K562 (cell line): ENCODE data around the gene PLEKHM2. TPM values are rescaled to one million over a fixed set of nuclear protein-coding genes. Genes with fewer than 3 reads are reported as not detected.
A peak's percentile ranks its signal among the peaks of the same experiment; 100 is the strongest.

Source experiments
- ATAC-seq: fragments of 200-7000 bp; cut with Tn5 transposase; 3 replicates; pipeline ENCODE4 v1.9.1; 2020; ENCODE audit warnings: moderate library complexity
- BruUV-seq: library from RNA; stranded (reverse); fragments of 400-500 nt; replicated peaks from 2 replicates; lab custom pipeline; 2021; lab: Mats Ljungman, UMichigan
- CTCF ChIA-PET: fragments of 300-600 bp; formaldehyde crosslinking; extraction: SDS; loops from one replicate; lab custom pipeline; 2021; ENCODE audit warnings: low intra/inter-chr PET ratio; lab: Yijun Ruan, JAX
- POLR2A ChIA-PET: fragments of 300-600, 350-650 bp; sonication (Branson Sonifier 250); formaldehyde crosslinking; extraction: SDS; loops from one replicate; lab custom pipeline; 2021; ENCODE audit warnings: antibody characterized with exemption, inconsistent platforms; lab: Yijun Ruan, JAX
- DNase-seq, 4 experiments: peaks; one replicate each; pipeline versions ENCODE4 v3.0.0 to v3.0.0-alpha.2; 2011 to 2018; ENCODE audit warnings: low spot score in 3 of 4, mixed read lengths in 3 of 4; ENCODE audit errors: extremely low read depth in 1 of 4
- FAIRE-seq: peaks from 2 replicates; lab custom pipeline; 2011; peaks lifted over from hg19 to GRCh38; lab: Jason Lieb, UNC
- H2AFZ ChIP-seq: 2 replicates; pipeline ENCODE4 v1.6.0; 2011; ENCODE audit warnings: low read depth, low read length, control low read depth, inconsistent platforms
- H3K27ac ChIP-seq: fragments of 200-600 bp; 3 replicates; pipeline ENCODE4 v1.8.0; 2011; ENCODE audit warnings: low read depth, mild to moderate bottlenecking, control low read depth, inconsistent platforms, low read length, moderate library complexity, mixed read lengths; ENCODE audit errors: extremely low read depth
- H3K27me3 ChIP-seq, 2 experiments: fragments of 300-600 bp in 1 of 2; 2 replicates in 1 of 2; 3 replicates in 1 of 2; pipeline versions ENCODE4 v1.6.0 to v1.8.0; 2011; ENCODE audit warnings: inconsistent platforms in 2 of 2, low read length in 2 of 2, mild to moderate bottlenecking in 1 of 2, mixed read lengths in 1 of 2, moderate library complexity in 1 of 2; ENCODE audit not compliant: control insufficient read depth in 2 of 2, insufficient read depth in 2 of 2
- H3K36me3 ChIP-seq: fragments of 300-600 bp; 3 replicates; pipeline ENCODE4 v1.8.0; 2011; ENCODE audit warnings: mild to moderate bottlenecking, low read length, inconsistent platforms; ENCODE audit not compliant: control insufficient read depth, insufficient read depth
- H3K4me1 ChIP-seq, 2 experiments: fragments of 200-600 bp in 1 of 2; replicated peaks in 1 of 2; 2 replicates in 1 of 2; 3 replicates in 1 of 2; pipeline versions ENCODE4 v1.5.1 to v1.8.0; 2011; ENCODE audit warnings: inconsistent platforms in 2 of 2, low read length in 2 of 2, mild to moderate bottlenecking in 1 of 2, mixed read lengths in 1 of 2, moderate library complexity in 1 of 2; ENCODE audit not compliant: control insufficient read depth in 2 of 2, insufficient read depth in 2 of 2
- H3K4me2 ChIP-seq: 2 replicates; pipeline ENCODE4 v1.6.1; 2011; ENCODE audit warnings: low read length, control low read depth, inconsistent platforms, mixed read lengths; ENCODE audit not compliant: insufficient read depth
- H3K4me3 ChIP-seq: fragments of 200-600 bp; sonication (generic), shearing (Covaris generic); 2 replicates; pipeline ENCODE4 v1.5.1; 2016; ENCODE audit warnings: control low read depth, inconsistent platforms
- H3K79me2 ChIP-seq: fragments of 200-600 bp; 3 replicates; pipeline ENCODE4 v1.8.0; 2011; ENCODE audit warnings: low read length, inconsistent platforms; ENCODE audit not compliant: control insufficient read depth, insufficient read depth
- H3K9ac ChIP-seq, 2 experiments: 2 replicates each; pipeline versions ENCODE4 v1.6.0 to v1.6.1; 2011; ENCODE audit warnings: low read depth in 2 of 2, low read length in 2 of 2, control low read depth in 1 of 2, inconsistent platforms in 1 of 2, mild to moderate bottlenecking in 1 of 2, mixed read lengths in 1 of 2; ENCODE audit not compliant: insufficient read depth in 1 of 2
- H3K9me1 ChIP-seq: one replicate; pipeline ENCODE4 v1.6.0; 2011; ENCODE audit warnings: inconsistent platforms, mild to moderate bottlenecking, low read length, moderate library complexity; ENCODE audit not compliant: control insufficient read depth, insufficient read depth
- H3K9me3 ChIP-seq: replicated peaks from 2 replicates; pipeline ENCODE4 v1.5.1; 2011; ENCODE audit warnings: low read depth, low read length, inconsistent platforms; ENCODE audit not compliant: control insufficient read depth, insufficient read depth
- H4K20me1 ChIP-seq: replicated peaks from 2 replicates; pipeline ENCODE4 v1.6.1; 2011; ENCODE audit warnings: low read length, inconsistent platforms, mixed read lengths; ENCODE audit not compliant: control insufficient read depth, insufficient read depth
- GATAD2B ChIP-seq: fragments of 450-650 bp; IDR thresholded peaks from 2 replicates; pipeline ENCODE4 v1.6.1; 2017; ENCODE audit warnings: mild to moderate bottlenecking, borderline replicate concordance
- IRF2 ChIP-seq: sonication (generic); formaldehyde crosslinking; IDR thresholded peaks from 2 replicates; pipeline ENCODE4 v1.8.1; 2022; ENCODE audit warnings: mild to moderate bottlenecking, missing genetic modification reagents
- MCM5 ChIP-seq: fragments of 450-650 bp; IDR thresholded peaks from 2 replicates; pipeline ENCODE4 v1.6.1; 2016; ENCODE audit warnings: low read depth
- NR2C1 ChIP-seq, 2 experiments: fragments of 450-650 bp; IDR thresholded peaks; 2 replicates each; pipeline ENCODE4 v1.6.1; 2017; ENCODE audit warnings: mild to moderate bottlenecking in 2 of 2, antibody characterized with exemption in 1 of 2, inconsistent platforms in 1 of 2, missing compliant biosample characterization in 1 of 2, missing genetic modification characterization in 1 of 2
- RCOR1 ChIP-seq, 2 experiments: IDR thresholded peaks; 2 replicates each; pipeline ENCODE4 v1.6.1; 2012; ENCODE audit warnings: low read depth in 2 of 2, low read length in 2 of 2, borderline replicate concordance in 1 of 2, improper control_type of control experiment in 1 of 2
- USF1 ChIP-seq: sonication (generic); formaldehyde crosslinking; IDR thresholded peaks from 2 replicates; pipeline ENCODE4 v1.9.0; 2022; ENCODE audit warnings: mild to moderate bottlenecking, missing genetic modification reagents
- ZNF77 ChIP-seq: fragments of 250-450 bp; sonication (Bioruptor Pico); IDR thresholded peaks from 2 replicates; pipeline ENCODE4 v1.5.0; 2020
- WGBS: fragments of 100-300 bp; shearing (Covaris generic); methylation state at CpG from one replicate; pipeline ENCODE4 v1.1.6; 2016; ENCODE audit warnings: low coverage, mixed read lengths; ENCODE audit not compliant: insufficient coverage; ENCODE audit errors: missing lambda C conversion rate; 5-methylcytosine and 5-hydroxymethylcytosine counted together
- in situ Hi-C: fragments of 300-500 bp; cut with MboI; formaldehyde crosslinking; loops from 4 replicates; pipeline ENCODE4 v1.15.0; 2018; ENCODE audit warnings: inconsistent platforms, mixed read lengths
- intact Hi-C: fragments of 100-400 bp; cut with micrococcal nuclease; formaldehyde crosslinking; loops from 2 replicates; pipeline ENCODE4 v1.14.2; 2022
- polyA plus RNA-seq, 8 experiments: library from polyadenylated mRNA; depleted of rRNA in 4 of 8; stranded (reverse) in 5 of 8; unstranded in 3 of 8; fragments of >200 nt; fragmentation: Nextera tagmentation in 2 of 8; fragmentation: Illumina TruSeq in 1 of 8; extraction: Ambion mirVana in 2 of 8; extraction: Trizol in 1 of 8; gene quantifications; 2 replicates each; pipeline versions ENCODE4 v1.2.1 to v1.2.3, GENCODE V29; 2011 to 2014; ENCODE audit warnings: inconsistent platforms in 1 of 8, missing spikeins in 1 of 8
- total RNA-seq, 7 experiments: library from RNA; depleted of rRNA in 6 of 7; stranded (reverse); fragments of >200 nt in 6 of 7; fragmentation: Illumina TruSeq in 2 of 7; extraction: Trizol in 2 of 7; gene quantifications; 2 replicates each; pipeline versions ENCODE4 v1.2.1 to v1.2.3, GENCODE V29; 2011 to 2021; ENCODE audit warnings: low replicate concordance in 1 of 7
- TF ChIP-seq, protein P1 (sequence below): sonication (generic); formaldehyde crosslinking; IDR thresholded peaks from 2 replicates; pipeline ENCODE4 v1.8.1; 2023; ENCODE audit warnings: mild to moderate bottlenecking, missing genetic modification reagents
- TF ChIP-seq, protein P2 (sequence below), 2 experiments: fragments of 450-650 bp in 1 of 2; sonication (generic) in 1 of 2; formaldehyde crosslinking in 1 of 2; IDR thresholded peaks; 2 replicates each; pipeline versions ENCODE4 v1.7.1 to v1.9.0; 2016 to 2022; ENCODE audit warnings: inconsistent platforms in 1 of 2, mild to moderate bottlenecking in 1 of 2, missing genetic modification reagents in 1 of 2

The PLEKHM2 gene
- total and polyA plus RNA-seq, 9 of the 15 experiments (the other 6 are each of a cell fraction or from before 2014, with no cell fraction given) = 0.27 to 63.7 (median 33.2) TPM

DNA sequence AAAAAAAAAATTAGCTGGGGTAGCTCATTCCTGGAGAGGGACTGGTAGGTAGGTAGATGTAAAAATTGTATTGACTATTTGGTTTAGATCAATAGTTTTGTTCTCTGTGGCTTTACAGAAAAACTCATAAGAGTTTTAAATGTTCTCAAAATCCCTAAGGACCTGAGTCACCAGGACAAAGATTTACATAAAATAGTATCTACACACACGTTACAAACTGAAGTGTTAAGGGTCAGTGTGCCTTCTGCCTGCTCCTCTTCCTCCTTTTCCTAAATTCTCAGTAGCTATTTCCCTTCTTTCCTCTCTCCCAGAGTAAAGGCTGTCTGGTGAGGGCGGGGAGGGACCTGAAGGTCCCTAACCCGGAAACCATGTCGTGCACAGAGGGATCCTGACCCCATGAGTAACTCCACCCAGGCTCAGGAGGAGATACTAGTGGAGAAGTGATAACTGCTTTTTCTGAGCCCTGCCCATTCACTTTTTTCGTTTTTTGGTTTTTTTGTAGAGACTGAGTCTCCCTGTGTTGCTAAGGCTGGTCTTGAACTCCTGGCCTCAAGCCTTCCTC lies 8.1 kb downstream of the PLEKHM2 start:
- peak; percentile 97 for ATAC-seq
- Histone ChIP-seq H3K4me1 (peaks cover 13 to 22% of the 10 kb centered on the region in 2 experiments; a peak in 4 of 5 replicates), H3K79me2 (peaks cover 75% of the 10 kb centered on the region), H3K4me3 (no peak overlapping the region; the same call in 1 of the 2 replicates), H4K20me1 (no peaks in the 10 kb centered on the region; the same call in 1 of the 2 replicates), H3K27ac (peak overlapping the region; percentile 63), H3K9me3 (no peaks in the 10 kb centered on the region; the same call in 1 of the 2 replicates), H3K9ac (peak overlapping the region; percentile 48 to 66; a peak in 3 of 4 replicates), H3K36me3 (peaks cover 53% of the 10 kb centered on the region), H3K9me1 (no peaks in the 10 kb centered on the region), H3K4me2 (peak overlapping the region; percentile 65), H3K27me3 (no peaks in the 10 kb centered on the region), H2AFZ (peak overlapping the region; percentile 60)
- peak; percentile 87 for FAIRE-seq
- in situ Hi-C loops = no loop called here
- BruUV-seq = no TSS peak
- intact Hi-C loops = no loop called here
- 2% methylated on average over 5 of the region's 5 CpGs for WGBS
- ChIA-PET CTCF (no interaction called here), POLR2A (interaction anchor here (0.6 to 1.7 kb wide), 4 partner anchors 11 to 249 kb away, joined by 3 to 8 read pairs (median 4); no protein-coding TSS in a partner anchor)
- peak; percentile 59 to 89 (median 74) for DNase-seq
- TF ChIP-seq, protein P1, sequence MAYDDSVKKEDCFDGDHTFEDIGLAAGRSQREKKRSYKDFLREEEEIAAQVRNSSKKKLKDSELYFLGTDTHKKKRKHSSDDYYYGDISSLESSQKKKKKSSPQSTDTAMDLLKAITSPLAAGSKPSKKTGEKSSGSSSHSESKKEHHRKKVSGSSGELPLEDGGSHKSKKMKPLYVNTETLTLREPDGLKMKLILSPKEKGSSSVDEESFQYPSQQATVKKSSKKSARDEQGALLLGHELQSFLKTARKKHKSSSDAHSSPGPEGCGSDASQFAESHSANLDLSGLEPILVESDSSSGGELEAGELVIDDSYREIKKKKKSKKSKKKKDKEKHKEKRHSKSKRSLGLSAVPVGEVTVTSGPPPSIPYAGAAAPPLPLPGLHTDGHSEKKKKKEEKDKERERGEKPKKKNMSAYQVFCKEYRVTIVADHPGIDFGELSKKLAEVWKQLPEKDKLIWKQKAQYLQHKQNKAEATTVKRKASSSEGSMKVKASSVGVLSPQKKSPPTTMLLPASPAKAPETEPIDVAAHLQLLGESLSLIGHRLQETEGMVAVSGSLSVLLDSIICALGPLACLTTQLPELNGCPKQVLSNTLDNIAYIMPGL = no peak
- peak in 1 of 2 experiments; percentile 81; a peak in 1 of 4 replicates for TF ChIP-seq RCOR1 (IDR thresholded peaks at IDR 0.05; ENCODE audit: borderline replicate concordance in 1 of 2, low read depth in 2 of 2, low read length in 2 of 2)
- no peak for TF ChIP-seq USF1 (CRISPR knock-in tag)
- TF ChIP-seq MCM5 = no peak
- peak; percentile 76 for TF ChIP-seq NR2C1 (IDR thresholded peaks at IDR 0.05)
- TF ChIP-seq NR2C1 (tag; IDR thresholded peaks at IDR 0.05) = peak; percentile 54; the same call in 1 of the 2 replicates
- TF ChIP-seq IRF2 (CRISPR knock-in tag) = no peak
- no peak for TF ChIP-seq GATAD2B
- TF ChIP-seq, protein P2, sequence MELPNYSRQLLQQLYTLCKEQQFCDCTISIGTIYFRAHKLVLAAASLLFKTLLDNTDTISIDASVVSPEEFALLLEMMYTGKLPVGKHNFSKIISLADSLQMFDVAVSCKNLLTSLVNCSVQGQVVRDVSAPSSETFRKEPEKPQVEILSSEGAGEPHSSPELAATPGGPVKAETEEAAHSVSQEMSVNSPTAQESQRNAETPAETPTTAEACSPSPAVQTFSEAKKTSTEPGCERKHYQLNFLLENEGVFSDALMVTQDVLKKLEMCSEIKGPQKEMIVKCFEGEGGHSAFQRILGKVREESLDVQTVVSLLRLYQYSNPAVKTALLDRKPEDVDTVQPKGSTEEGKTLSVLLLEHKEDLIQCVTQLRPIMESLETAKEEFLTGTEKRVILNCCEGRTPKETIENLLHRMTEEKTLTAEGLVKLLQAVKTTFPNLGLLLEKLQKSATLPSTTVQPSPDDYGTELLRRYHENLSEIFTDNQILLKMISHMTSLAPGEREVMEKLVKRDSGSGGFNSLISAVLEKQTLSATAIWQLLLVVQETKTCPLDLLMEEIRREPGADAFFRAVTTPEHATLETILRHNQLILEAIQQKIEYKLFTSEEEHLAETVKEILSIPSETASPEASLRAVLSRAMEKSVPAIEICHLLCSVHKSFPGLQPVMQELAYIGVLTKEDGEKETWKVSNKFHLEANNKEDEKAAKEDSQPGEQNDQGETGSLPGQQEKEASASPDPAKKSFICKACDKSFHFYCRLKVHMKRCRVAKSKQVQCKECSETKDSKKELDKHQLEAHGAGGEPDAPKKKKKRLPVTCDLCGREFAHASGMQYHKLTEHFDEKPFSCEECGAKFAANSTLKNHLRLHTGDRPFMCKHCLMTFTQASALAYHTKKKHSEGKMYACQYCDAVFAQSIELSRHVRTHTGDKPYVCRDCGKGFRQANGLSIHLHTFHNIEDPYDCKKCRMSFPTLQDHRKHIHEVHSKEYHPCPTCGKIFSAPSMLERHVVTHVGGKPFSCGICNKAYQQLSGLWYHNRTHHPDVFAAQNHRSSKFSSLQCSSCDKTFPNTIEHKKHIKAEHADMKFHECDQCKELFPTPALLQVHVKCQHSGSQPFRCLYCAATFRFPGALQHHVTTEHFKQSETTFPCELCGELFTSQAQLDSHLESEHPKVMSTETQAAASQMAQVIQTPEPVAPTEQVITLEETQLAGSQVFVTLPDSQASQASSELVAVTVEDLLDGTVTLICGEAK (IDR thresholded peaks at IDR 0.05) = no peak
- TF ChIP-seq, protein P2 (CRISPR knock-in tag; IDR thresholded peaks at IDR 0.05) = no peak
- TF ChIP-seq ZNF77 = no peak
